H1 (cell line): ENCODE measurements around the gene ITPR1. TPM values are rescaled to one million over a fixed set of nuclear protein-coding genes. Genes with fewer than 3 reads are reported as not detected.

Source experiments
- CTCF ChIA-PET: fragments of 300-600 bp; sonication (Branson Sonifier 250); formaldehyde crosslinking; loops from one replicate; lab custom pipeline; 2021; ENCODE audit not compliant: partially characterized antibody; lab: Charles Lee
- POLR2A ChIA-PET: fragments of 300-600 bp; sonication (Branson Sonifier 250); formaldehyde crosslinking; loops from one replicate; lab custom pipeline; 2021; ENCODE audit warnings: inconsistent platforms; ENCODE audit not compliant: partially characterized antibody; lab: Charles Lee
- DNase-seq, 2 experiments: peaks; one replicate each; pipeline versions ENCODE4 v3.0.0 to v3.0.0-alpha.2; 2010 to 2022; ENCODE audit warnings: low spot score in 2 of 2, low read depth in 1 of 2, mixed read lengths in 1 of 2
- FAIRE-seq: peaks from 2 replicates; lab custom pipeline; 2011; peaks lifted over from hg19 to GRCh38; lab: Jason Lieb, UNC
- H2AFZ ChIP-seq: 2 replicates; pipeline ENCODE4 v1.8.1; 2012; ENCODE audit warnings: low read length, inconsistent platforms
- H2AK5ac ChIP-seq: 2 replicates; pipeline ENCODE4 v1.6.1; 2013; ENCODE audit warnings: low read depth, low read length
- H2BK120ac ChIP-seq: replicated peaks from 2 replicates; pipeline ENCODE3; 2013; ENCODE audit warnings: low read depth, low read length, inconsistent platforms
- H2BK12ac ChIP-seq: 2 replicates; pipeline ENCODE4 v1.6.1; 2013; ENCODE audit warnings: low read depth, low read length
- H2BK15ac ChIP-seq: 2 replicates; pipeline ENCODE4 v1.6.1; 2013; ENCODE audit warnings: low read length
- H2BK20ac ChIP-seq: 2 replicates; pipeline ENCODE4 v1.6.1; 2013; ENCODE audit warnings: low read length
- H2BK5ac ChIP-seq: 2 replicates; pipeline ENCODE4 v1.6.1; 2013; ENCODE audit warnings: low read depth, low read length
- H3K14ac ChIP-seq: 2 replicates; pipeline ENCODE4 v1.6.1; 2013; ENCODE audit warnings: inconsistent platforms; ENCODE audit not compliant: insufficient read length
- H3K18ac ChIP-seq: 2 replicates; pipeline ENCODE4 v1.6.1; 2013; ENCODE audit warnings: low read length; ENCODE audit errors: extremely low read depth
- H3K23ac ChIP-seq: 2 replicates; pipeline ENCODE4 v1.6.1; 2013; ENCODE audit warnings: inconsistent platforms; ENCODE audit not compliant: insufficient read length
- H3K23me2 ChIP-seq: 2 replicates; pipeline ENCODE4 v1.6.1; 2013; ENCODE audit warnings: low read depth, low read length
- H3K27ac ChIP-seq: 2 replicates; pipeline ENCODE4 v1.6.1; 2011; ENCODE audit warnings: low read depth, low read length, inconsistent platforms
- H3K27me3 ChIP-seq, 4 experiments: replicated peaks in 1 of 4; 1 replicate in 1 of 4; 2 replicates in 3 of 4; pipeline versions ENCODE4 v1.6.1 to v1.8.1; 2011 to 2013; ENCODE audit warnings: low read length in 3 of 4, mild to moderate bottlenecking in 3 of 4, inconsistent platforms in 2 of 4, mixed read lengths in 2 of 4, moderate library complexity in 1 of 4; ENCODE audit not compliant: control insufficient read depth in 3 of 4, insufficient read depth in 3 of 4; ENCODE audit errors: extremely low read depth in 1 of 4
- H3K36me3 ChIP-seq, 4 experiments: 2 replicates each; pipeline versions ENCODE4 v1.6.1 to v1.8.1; 2011 to 2013; ENCODE audit warnings: mild to moderate bottlenecking in 4 of 4, low read length in 3 of 4, moderate library complexity in 2 of 4, control low read depth in 1 of 4, inconsistent platforms in 1 of 4; ENCODE audit not compliant: insufficient read depth in 4 of 4, control insufficient read depth in 2 of 4
- H3K4ac ChIP-seq: replicated peaks from 2 replicates; pipeline ENCODE3; 2013; ENCODE audit warnings: low read length, low read depth, mixed read lengths, inconsistent platforms; ENCODE audit not compliant: insufficient read length
- H3K4me1 ChIP-seq, 4 experiments: replicated peaks in 1 of 4; 1 replicate in 1 of 4; 2 replicates in 3 of 4; pipeline versions ENCODE4 v1.6.1 to v1.8.1; 2011 to 2013; ENCODE audit warnings: low read length in 3 of 4, inconsistent platforms in 2 of 4, mixed read lengths in 1 of 4; ENCODE audit not compliant: insufficient read depth in 4 of 4, control insufficient read depth in 3 of 4
- H3K4me2 ChIP-seq, 2 experiments: 2 replicates each; pipeline versions ENCODE4 v1.6.1 to v1.8.1; 2011 to 2013; ENCODE audit warnings: low read depth in 2 of 2, low read length in 2 of 2, control low read depth in 1 of 2, inconsistent platforms in 1 of 2, mild to moderate bottlenecking in 1 of 2; ENCODE audit not compliant: insufficient read depth in 1 of 2
- H3K4me3 ChIP-seq, 4 experiments: fragments of 200-600, 300-600 bp in 1 of 4; sonication (generic), shearing (Covaris generic), sonication (Bioruptor Twin) in 1 of 4; 2 replicates each; pipeline versions ENCODE4 v1.5.1 to v1.8.1; 2011 to 2016; ENCODE audit warnings: low read length in 4 of 4, low read depth in 3 of 4, control low read depth in 2 of 4, inconsistent platforms in 2 of 4, mild to moderate bottlenecking in 2 of 4, mixed read lengths in 1 of 4, moderate library complexity in 1 of 4; ENCODE audit not compliant: insufficient read depth in 2 of 4; ENCODE audit errors: extremely low read depth in 1 of 4
- H3K56ac ChIP-seq: replicated peaks from 2 replicates; pipeline ENCODE3; 2013; ENCODE audit warnings: low read depth, mild to moderate bottlenecking, mixed read lengths, low read length, inconsistent platforms; ENCODE audit not compliant: insufficient read length
- H3K79me1 ChIP-seq: 2 replicates; pipeline ENCODE4 v1.6.1; 2013; ENCODE audit warnings: low read depth, low read length, control low read depth
- H3K79me2 ChIP-seq, 2 experiments: 2 replicates each; pipeline versions ENCODE4 v1.6.1 to v1.8.1; 2012 to 2013; ENCODE audit warnings: low read length in 2 of 2, mild to moderate bottlenecking in 2 of 2, inconsistent platforms in 1 of 2; ENCODE audit not compliant: insufficient read depth in 2 of 2, control insufficient read depth in 1 of 2
- H3K9ac ChIP-seq, 4 experiments: replicated peaks in 1 of 4; 1 replicate in 1 of 4; 2 replicates in 3 of 4; pipeline versions ENCODE4 v1.6.1 to v1.8.1; 2011 to 2013; ENCODE audit warnings: low read depth in 3 of 4, low read length in 3 of 4, control low read depth in 2 of 4, mild to moderate bottlenecking in 2 of 4, moderate library complexity in 2 of 4, inconsistent platforms in 1 of 4; ENCODE audit errors: extremely low read depth in 1 of 4
- H3K9me3 ChIP-seq, 2 experiments: 2 replicates each; pipeline versions ENCODE4 v1.6.1 to v1.8.1; 2012 to 2013; ENCODE audit warnings: mild to moderate bottlenecking in 2 of 2, moderate library complexity in 2 of 2, control low read depth in 1 of 2, inconsistent platforms in 1 of 2, low read depth in 1 of 2, low read length in 1 of 2, mixed read lengths in 1 of 2; ENCODE audit not compliant: insufficient read depth in 2 of 2
- H4K20me1 ChIP-seq, 2 experiments: replicated peaks in 1 of 2; 2 replicates each; pipeline versions ENCODE3 to v1.8.1; 2011 to 2013; ENCODE audit warnings: inconsistent platforms in 2 of 2, low read length in 2 of 2, mild to moderate bottlenecking in 1 of 2; ENCODE audit not compliant: insufficient read depth in 2 of 2, control insufficient read depth in 1 of 2
- H4K5ac ChIP-seq: 2 replicates; pipeline ENCODE4 v1.6.1; 2013; ENCODE audit warnings: low read length, low read depth, mixed read lengths, inconsistent platforms; ENCODE audit not compliant: insufficient read length
- H4K8ac ChIP-seq: 2 replicates; pipeline ENCODE4 v1.8.0; 2013; ENCODE audit warnings: mild to moderate bottlenecking, moderate library complexity, low read length, inconsistent platforms; ENCODE audit not compliant: insufficient read depth; ENCODE audit errors: extremely low read depth
- H4K91ac ChIP-seq: replicated peaks from 2 replicates; pipeline ENCODE3; 2013; ENCODE audit warnings: low read length, mixed read lengths, inconsistent platforms; ENCODE audit not compliant: insufficient read length
- BACH1 ChIP-seq: IDR thresholded peaks from 2 replicates; pipeline ENCODE4 v1.6.1; 2012; ENCODE audit warnings: low read length, improper control_type of control experiment
- CHD1 ChIP-seq: IDR thresholded peaks from 2 replicates; pipeline ENCODE4 v1.6.1; 2012; ENCODE audit warnings: low read depth, low read length, improper control_type of control experiment
- HDAC2 ChIP-seq, 2 experiments: fragments of 300-600 bp in 1 of 2; sonication (generic) in 1 of 2; IDR thresholded peaks; 2 replicates each; pipeline ENCODE4 v1.6.1; 2011 to 2012; ENCODE audit warnings: low read depth in 2 of 2, low read length in 2 of 2, mild to moderate bottlenecking in 2 of 2, moderate library complexity in 2 of 2, borderline replicate concordance in 1 of 2, inconsistent platforms in 1 of 2
- KDM1A ChIP-seq: fragments of 200-600, 300-600 bp; sonication (generic); IDR thresholded peaks from 2 replicates; pipeline ENCODE4 v1.7.1; 2016; ENCODE audit warnings: mild to moderate bottlenecking, low read length, borderline replicate concordance
- MAFK ChIP-seq: IDR thresholded peaks from 2 replicates; pipeline ENCODE4 v1.6.1; 2012; ENCODE audit warnings: low read depth, mild to moderate bottlenecking, improper control_type of control experiment, low read length
- RAD21 ChIP-seq, 2 experiments: IDR thresholded peaks in 1 of 2; conservative IDR thresholded peaks in 1 of 2; 2 replicates each; pipeline ENCODE4 v1.6.1; 2011; ENCODE audit warnings: low read depth in 2 of 2, low read length in 2 of 2, improper control_type of control experiment in 1 of 2, inconsistent platforms in 1 of 2, mild to moderate bottlenecking in 1 of 2, moderate library complexity in 1 of 2
- RBBP5 ChIP-seq: IDR thresholded peaks from 2 replicates; pipeline ENCODE4 v1.7.1; 2012; ENCODE audit warnings: low read depth, mild to moderate bottlenecking, inconsistent platforms, low read length, moderate library complexity, borderline replicate concordance
- RNF2 ChIP-seq: fragments of 200-900, 300-1000 bp; sonication (generic); IDR thresholded peaks from 2 replicates; pipeline ENCODE4 v1.7.1; 2016; ENCODE audit warnings: borderline replicate concordance, low read depth, mild to moderate bottlenecking, antibody characterized with exemption, low read length; ENCODE audit not compliant: poor library complexity, severe bottlenecking; ENCODE audit errors: missing control alignments
- SRF ChIP-seq: IDR thresholded peaks from 2 replicates; pipeline ENCODE4 v1.6.1; 2011; ENCODE audit warnings: mild to moderate bottlenecking, low read depth, low read length, moderate library complexity
- TBP ChIP-seq: IDR thresholded peaks from 2 replicates; pipeline ENCODE4 v1.6.1; 2011; ENCODE audit warnings: low read depth, low read length, improper control_type of control experiment
- YY1 ChIP-seq: IDR thresholded peaks from 2 replicates; pipeline ENCODE4 v1.6.1; 2011; ENCODE audit warnings: low read depth, mild to moderate bottlenecking, low read length
- WGBS, 2 experiments: shearing (Covaris generic) in 1 of 2; methylation state at CpG; one replicate each; pipeline versions ENCODE4 v1.1.6 to v1.1.7; 2013 to 2015; ENCODE audit warnings: low lambda C conversion rate in 2 of 2, mixed read lengths in 2 of 2, inconsistent platforms in 1 of 2, low coverage in 1 of 2, missing lambda C conversion rate in 1 of 2; ENCODE audit not compliant: insufficient replicate concordance in 2 of 2, insufficient coverage in 1 of 2, insufficient read length in 1 of 2; ENCODE audit errors: extremely low coverage in 1 of 2, missing lambda C conversion rate in 1 of 2; 5-methylcytosine and 5-hydroxymethylcytosine counted together
- polyA plus RNA-seq, 7 experiments: library from polyadenylated mRNA; depleted of rRNA in 3 of 7; stranded (reverse) in 5 of 7; unstranded in 2 of 7; fragments of >200 nt in 5 of 7; fragments of 200-250 nt in 2 of 7; gene quantifications; 1 replicate in 5 of 7; 2 replicates in 1 of 7; 4 replicates in 1 of 7; pipeline versions ENCODE4 v1.2.1 to v1.2.3, GENCODE V29; 2011 to 2013; ENCODE audit warnings: missing spikeins in 2 of 7, mixed read lengths in 2 of 7
- total RNA-seq: library from RNA; stranded (reverse); fragmentation: NEBNext Ultra II Directional; extraction: Animal tissue kit (Norgen Biotek cat#: 25700); gene quantifications from 2 replicates; pipeline ENCODE4 v1.2.1, GENCODE V29; 2021

The ITPR1 gene
- total and polyA plus RNA-seq, 2 of the 8 experiments (the other 6 are each of a cell fraction or from before 2014, with no cell fraction given) = 2.5 to 16.3 TPM

GRCh38 chr3:4751029-4751501 lies 257.9 kb downstream of the ITPR1 start:
- no peak overlapping the region for H2AFZ ChIP-seq
- H3K4me1 ChIP-seq = peaks cover 0 to 3% (median 3%) of the 10 kb centered on the region in 4 experiments; a peak in 3 of 7 replicates
- POLR2A ChIA-PET = interaction anchor here (0.7 kb wide), 1 partner anchor 165 kb away, joined by 3 read pairs; no protein-coding TSS in a partner anchor
- H4K5ac ChIP-seq = no peak overlapping the region
- no peak overlapping the region for H2BK120ac ChIP-seq
- H3K27me3 ChIP-seq = no peaks in the 10 kb centered on the region
- no peak overlapping the region for H3K4me2 ChIP-seq
- no peak overlapping the region for H2BK15ac ChIP-seq
- no peak overlapping the region for H3K4ac ChIP-seq
- H3K56ac ChIP-seq = no peak overlapping the region
- no peaks in the 10 kb centered on the region for H3K23me2 ChIP-seq
- no peaks in the 10 kb centered on the region for H3K9me3 ChIP-seq
- H3K23ac ChIP-seq = no peak overlapping the region
- no peaks in the 10 kb centered on the region for H3K79me2 ChIP-seq
- H3K36me3 ChIP-seq = no peaks in the 10 kb centered on the region
- H4K91ac ChIP-seq = no peak overlapping the region
- no peak overlapping the region for H3K9ac ChIP-seq
- H4K20me1 ChIP-seq = peaks cover 0 to 2% of the 10 kb centered on the region in 2 experiments
- H3K14ac ChIP-seq = no peak overlapping the region
- DNase-seq (no peak), FAIRE-seq (no peak)
- H3K79me1 ChIP-seq = no peaks in the 10 kb centered on the region
- no peak overlapping the region for H2BK20ac ChIP-seq
- H4K8ac ChIP-seq = no peak overlapping the region
- H2AK5ac ChIP-seq = no peak overlapping the region
- no peak overlapping the region for H3K27ac ChIP-seq
- no peak overlapping the region for H2BK5ac ChIP-seq
- CTCF ChIA-PET = interaction anchor here (0.7 to 1.7 kb wide), 4 partner anchors 29 to 302 kb away, joined by 3 to 10 read pairs (median 3); no protein-coding TSS in a partner anchor
- TF ChIP-seq RAD21 (IDR thresholded peaks at IDR 0.05 in 1 of 2, conservative IDR thresholded peaks at IDR 0.05 in 1 of 2; ENCODE audit: low read depth in 2 of 2, low read length in 2 of 2) (no peak), RNF2 (no peak), HDAC2 (IDR thresholded peaks at IDR 0.05; ENCODE audit: borderline replicate concordance in 1 of 2, low read depth in 2 of 2, low read length in 2 of 2) (no peak), YY1 (no peak), CHD1 (no peak), TBP (no peak), SRF (no peak), RBBP5 (no peak), KDM1A (no peak), MAFK (no peak), BACH1 (no peak)
- H2BK12ac ChIP-seq = no peak overlapping the region; the same call in 1 of the 2 replicates
- 84% methylated on average over 7 of the region's 7 CpGs; no CpG with 5 or more reads in 1 of the 2 experiments for WGBS, 2 experiments
- H3K18ac ChIP-seq = no peak overlapping the region
- no peak overlapping the region for H3K4me3 ChIP-seq
